Measurements from ENCODE around the gene SLC6A6.

DNA sequence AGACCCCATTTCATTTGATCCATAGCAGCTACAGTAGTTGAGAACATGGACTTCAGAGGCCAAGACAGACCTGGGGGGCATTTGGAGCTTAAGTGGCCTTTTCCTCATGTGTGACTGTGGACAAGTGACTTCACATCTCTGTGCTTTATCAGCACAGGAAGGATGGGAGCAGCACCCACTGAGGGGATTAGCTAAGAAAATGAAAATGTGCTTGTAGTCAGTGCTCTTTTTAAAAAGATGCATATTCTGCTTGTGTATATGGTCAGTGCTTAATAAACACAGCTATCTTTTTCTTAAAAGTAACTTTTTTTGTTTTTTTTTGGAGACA lies 34.5 kb downstream of the SLC6A6 start:
- no peak for TF ChIP-seq POLR2A (IDR thresholded peaks at IDR 0.05)
- TF ChIP-seq, protein P1, sequence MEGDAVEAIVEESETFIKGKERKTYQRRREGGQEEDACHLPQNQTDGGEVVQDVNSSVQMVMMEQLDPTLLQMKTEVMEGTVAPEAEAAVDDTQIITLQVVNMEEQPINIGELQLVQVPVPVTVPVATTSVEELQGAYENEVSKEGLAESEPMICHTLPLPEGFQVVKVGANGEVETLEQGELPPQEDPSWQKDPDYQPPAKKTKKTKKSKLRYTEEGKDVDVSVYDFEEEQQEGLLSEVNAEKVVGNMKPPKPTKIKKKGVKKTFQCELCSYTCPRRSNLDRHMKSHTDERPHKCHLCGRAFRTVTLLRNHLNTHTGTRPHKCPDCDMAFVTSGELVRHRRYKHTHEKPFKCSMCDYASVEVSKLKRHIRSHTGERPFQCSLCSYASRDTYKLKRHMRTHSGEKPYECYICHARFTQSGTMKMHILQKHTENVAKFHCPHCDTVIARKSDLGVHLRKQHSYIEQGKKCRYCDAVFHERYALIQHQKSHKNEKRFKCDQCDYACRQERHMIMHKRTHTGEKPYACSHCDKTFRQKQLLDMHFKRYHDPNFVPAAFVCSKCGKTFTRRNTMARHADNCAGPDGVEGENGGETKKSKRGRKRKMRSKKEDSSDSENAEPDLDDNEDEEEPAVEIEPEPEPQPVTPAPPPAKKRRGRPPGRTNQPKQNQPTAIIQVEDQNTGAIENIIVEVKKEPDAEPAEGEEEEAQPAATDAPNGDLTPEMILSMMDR (IDR thresholded peaks at IDR 0.05), result no peak

All from lower leg skin (tissue), 3 donors.